HEK293 (cell line): ENCODE results near the gene ATP23.

Source experiments
- CTCF ChIA-PET: fragments of 350-600 bp; formaldehyde crosslinking; extraction: SDS; loops from one replicate; lab custom pipeline; 2021; ENCODE audit warnings: antibody characterized with exemption; lab: Yijun Ruan, JAX
- POLR2A ChIA-PET: fragments of 300-600 bp; formaldehyde crosslinking; extraction: SDS; loops from one replicate; lab custom pipeline; 2020; ENCODE audit warnings: antibody characterized with exemption, inconsistent platforms; lab: Yijun Ruan, JAX
- H3K27ac ChIP-seq: fragments of 200-500 bp; sonication (Bioruptor generic); 2 replicates; pipeline ENCODE4 v1.5.1; 2014; ENCODE audit warnings: low read depth, low read length, control low read depth, inconsistent platforms; ENCODE audit errors: extremely low read depth
- H3K36me3 ChIP-seq, 2 experiments: fragments of 200-500 bp in 1 of 2; sonication (Bioruptor generic) in 1 of 2; 1 replicate in 1 of 2; 2 replicates in 1 of 2; pipeline ENCODE4 v1.5.1; 2014 to 2017; ENCODE audit warnings: inconsistent platforms in 2 of 2, low read length in 2 of 2; ENCODE audit not compliant: control insufficient read depth in 2 of 2, insufficient read depth in 1 of 2
- H3K4me1 ChIP-seq: fragments of 200-500 bp; sonication (Bioruptor generic); 2 replicates; pipeline ENCODE4 v1.5.1; 2014; ENCODE audit warnings: mild to moderate bottlenecking, low read length, inconsistent platforms; ENCODE audit not compliant: control insufficient read depth, insufficient read depth
- H3K4me3 ChIP-seq: 2 replicates; pipeline ENCODE4 v1.5.1; 2011; ENCODE audit warnings: low read depth, mild to moderate bottlenecking, control low read depth, low read length, moderate library complexity
- H3K9me3 ChIP-seq: fragments of 200-500 bp; sonication (Bioruptor generic); 2 replicates; pipeline ENCODE4 v1.5.1; 2014; ENCODE audit warnings: low read depth, low read length, inconsistent platforms; ENCODE audit not compliant: control insufficient read depth, insufficient read depth
- FEZF1 ChIP-seq: fragments of 450-650 bp; formaldehyde crosslinking; IDR thresholded peaks from 2 replicates; pipeline ENCODE4 v1.5.1; 2016; ENCODE audit warnings: missing biosample characterization, missing genetic modification characterization
- KLF8 ChIP-seq: fragments of 450-650 bp; formaldehyde crosslinking; IDR thresholded peaks from 2 replicates; pipeline ENCODE4 v1.5.1; 2016; ENCODE audit warnings: missing biosample characterization, missing genetic modification characterization
- OVOL3 ChIP-seq: fragments of 450-650 bp; formaldehyde crosslinking; IDR thresholded peaks from 2 replicates; pipeline ENCODE4 v1.5.1; 2016; ENCODE audit warnings: missing biosample characterization, missing genetic modification characterization
- ZBTB1 ChIP-seq: fragments of 450-650 bp; formaldehyde crosslinking; IDR thresholded peaks from 2 replicates; pipeline ENCODE4 v1.5.1; 2016; ENCODE audit warnings: missing biosample characterization, missing genetic modification characterization
- ZFP69B ChIP-seq: fragments of 450-650 bp; formaldehyde crosslinking; IDR thresholded peaks from 2 replicates; pipeline ENCODE4 v1.5.1; 2016; ENCODE audit warnings: missing biosample characterization, missing genetic modification characterization
- ZNF138 ChIP-seq: fragments of 450-650 bp; formaldehyde crosslinking; IDR thresholded peaks from 2 replicates; pipeline ENCODE4 v1.5.1; 2016; ENCODE audit warnings: missing biosample characterization, missing genetic modification characterization, borderline replicate concordance
- ZNF266 ChIP-seq: fragments of 450-650 bp; formaldehyde crosslinking; IDR thresholded peaks from 2 replicates; pipeline ENCODE4 v1.5.1; 2016; ENCODE audit warnings: missing biosample characterization, missing genetic modification characterization, low read depth
- ZNF324 ChIP-seq: fragments of 450-650 bp; formaldehyde crosslinking; IDR thresholded peaks from 2 replicates; pipeline ENCODE4 v1.5.1; 2016; ENCODE audit warnings: missing biosample characterization, missing genetic modification characterization
- ZNF335 ChIP-seq: fragments of 450-650 bp; formaldehyde crosslinking; conservative IDR thresholded peaks from 2 replicates; pipeline ENCODE4 v1.5.1; 2016; ENCODE audit warnings: missing biosample characterization, missing genetic modification characterization
- ZNF37A ChIP-seq: fragments of 450-650 bp; IDR thresholded peaks from 2 replicates; pipeline ENCODE4 v1.5.1; 2018; ENCODE audit warnings: missing biosample characterization, missing genetic modification characterization
- ZNF391 ChIP-seq: fragments of 450-650 bp; formaldehyde crosslinking; IDR thresholded peaks from 2 replicates; pipeline ENCODE4 v1.5.1; 2016; ENCODE audit warnings: low read depth, missing biosample characterization, missing genetic modification characterization, borderline replicate concordance
- ZNF521 ChIP-seq: fragments of 450-650 bp; formaldehyde crosslinking; IDR thresholded peaks from 2 replicates; pipeline ENCODE4 v1.5.1; 2017; ENCODE audit warnings: missing biosample characterization, mild to moderate bottlenecking, missing genetic modification characterization
- ZNF530 ChIP-seq: fragments of 450-650 bp; formaldehyde crosslinking; IDR thresholded peaks from 2 replicates; pipeline ENCODE4 v1.5.1; 2016; ENCODE audit warnings: low read depth, missing biosample characterization, missing genetic modification characterization
- ZNF555 ChIP-seq: fragments of 450-650 bp; formaldehyde crosslinking; conservative IDR thresholded peaks from 2 replicates; pipeline ENCODE4 v1.5.1; 2017; ENCODE audit warnings: missing biosample characterization, mild to moderate bottlenecking, missing genetic modification characterization, inconsistent platforms
- ZNF626 ChIP-seq: fragments of 450-650 bp; sonication (Bioruptor Pico); formaldehyde crosslinking; IDR thresholded peaks from 2 replicates; pipeline ENCODE4 v1.5.1; 2018; ENCODE audit warnings: missing biosample characterization, missing genetic modification characterization, inconsistent platforms
- ZNF629 ChIP-seq: fragments of 450-650 bp; formaldehyde crosslinking; IDR thresholded peaks from 2 replicates; pipeline ENCODE4 v1.5.1; 2017; ENCODE audit warnings: missing biosample characterization, missing genetic modification characterization
- ZNF701 ChIP-seq: fragments of 450-650 bp; formaldehyde crosslinking; IDR thresholded peaks from 2 replicates; pipeline ENCODE4 v1.5.1; 2016; ENCODE audit warnings: missing biosample characterization, missing genetic modification characterization
- ZNF776 ChIP-seq: fragments of 450-650 bp; formaldehyde crosslinking; IDR thresholded peaks from 2 replicates; pipeline ENCODE4 v1.5.0; 2017; ENCODE audit warnings: missing biosample characterization, missing genetic modification characterization, borderline replicate concordance
- TF ChIP-seq, protein P1 (sequence below): fragments of 450-650 bp; formaldehyde crosslinking; IDR thresholded peaks from 2 replicates; pipeline ENCODE4 v1.5.1; 2016; ENCODE audit warnings: missing biosample characterization, missing genetic modification characterization
- TF ChIP-seq, protein P2 (sequence below): fragments of 450-650 bp; formaldehyde crosslinking; IDR thresholded peaks from 2 replicates; pipeline ENCODE4 v1.5.1; 2017; ENCODE audit warnings: missing biosample characterization, missing genetic modification characterization
- TF ChIP-seq, protein P3 (sequence below): fragments of 450-650 bp; formaldehyde crosslinking; IDR thresholded peaks from 2 replicates; pipeline ENCODE4 v1.5.1; 2016; ENCODE audit warnings: missing biosample characterization, missing genetic modification characterization
- TF ChIP-seq, protein P4 (sequence below): fragments of 450-650 bp; formaldehyde crosslinking; IDR thresholded peaks from 2 replicates; pipeline ENCODE4 v1.5.1; 2016; ENCODE audit warnings: missing biosample characterization, missing genetic modification characterization
- TF ChIP-seq, protein P5 (sequence below): fragments of 450-650 bp; formaldehyde crosslinking; IDR thresholded peaks from 2 replicates; pipeline ENCODE4 v1.5.1; 2016; ENCODE audit warnings: missing biosample characterization, missing genetic modification characterization
- TF ChIP-seq, protein P6 (sequence below): fragments of 450-650 bp; formaldehyde crosslinking; IDR thresholded peaks from 2 replicates; pipeline ENCODE4 v1.5.1; 2016; ENCODE audit warnings: missing biosample characterization, missing genetic modification characterization

ATP23 gene

DNA sequence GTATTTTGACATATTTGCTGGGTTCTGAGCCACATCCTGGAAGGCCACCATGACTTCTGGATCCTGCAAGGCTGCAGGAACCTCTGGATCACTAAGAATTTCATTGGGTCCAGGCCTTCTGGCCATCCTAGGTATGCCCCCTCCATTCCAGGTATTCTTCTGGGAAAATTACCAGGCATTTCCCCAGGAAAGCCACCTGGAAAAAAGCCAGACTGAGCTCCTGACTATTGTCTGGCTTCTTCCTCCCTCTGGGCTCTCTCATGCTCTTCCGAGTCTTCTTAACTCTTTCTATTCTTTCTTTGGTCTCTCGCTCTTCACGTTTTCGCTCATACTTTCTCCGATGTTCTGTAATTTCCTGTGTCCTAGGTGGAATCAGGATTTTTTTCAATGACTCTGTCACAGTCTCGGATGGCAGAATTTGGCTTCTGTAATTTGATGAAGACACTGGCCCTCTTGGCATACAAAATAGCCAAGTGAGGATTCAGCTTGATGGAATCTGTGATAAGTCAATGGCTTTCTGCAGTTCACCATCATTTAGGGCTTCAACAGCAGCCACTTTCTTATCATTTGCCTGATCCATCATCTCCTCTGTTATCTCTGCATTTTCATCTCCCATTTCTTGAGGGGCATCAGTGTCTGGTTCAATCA, 42.6 kb downstream of the ATP23 start:
- Histone ChIP-seq H3K27ac (no peak overlapping the region), H3K36me3 (no peaks in the 10 kb centered on the region), H3K4me1 (no peaks in the 10 kb centered on the region), H3K4me3 (no peak overlapping the region), H3K9me3 (no peaks in the 10 kb centered on the region)
- CTCF ChIA-PET: interaction anchor here (0.6 to 2.4 kb wide), 7 partner anchors 12 to 1181 kb away, joined by 3 to 9 read pairs (median 4); no protein-coding TSS in a partner anchor
- no peak for TF ChIP-seq ZNF776
- TF ChIP-seq, protein P1, sequence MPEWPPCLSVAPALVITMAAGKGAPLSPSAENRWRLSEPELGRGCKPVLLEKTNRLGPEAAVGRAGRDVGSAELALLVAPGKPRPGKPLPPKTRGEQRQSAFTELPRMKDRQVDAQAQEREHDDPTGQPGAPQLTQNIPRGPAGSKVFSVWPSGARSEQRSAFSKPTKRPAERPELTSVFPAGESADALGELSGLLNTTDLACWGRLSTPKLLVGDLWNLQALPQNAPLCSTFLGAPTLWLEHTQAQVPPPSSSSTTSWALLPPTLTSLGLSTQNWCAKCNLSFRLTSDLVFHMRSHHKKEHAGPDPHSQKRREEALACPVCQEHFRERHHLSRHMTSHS: no peak
- TF ChIP-seq, protein P2, sequence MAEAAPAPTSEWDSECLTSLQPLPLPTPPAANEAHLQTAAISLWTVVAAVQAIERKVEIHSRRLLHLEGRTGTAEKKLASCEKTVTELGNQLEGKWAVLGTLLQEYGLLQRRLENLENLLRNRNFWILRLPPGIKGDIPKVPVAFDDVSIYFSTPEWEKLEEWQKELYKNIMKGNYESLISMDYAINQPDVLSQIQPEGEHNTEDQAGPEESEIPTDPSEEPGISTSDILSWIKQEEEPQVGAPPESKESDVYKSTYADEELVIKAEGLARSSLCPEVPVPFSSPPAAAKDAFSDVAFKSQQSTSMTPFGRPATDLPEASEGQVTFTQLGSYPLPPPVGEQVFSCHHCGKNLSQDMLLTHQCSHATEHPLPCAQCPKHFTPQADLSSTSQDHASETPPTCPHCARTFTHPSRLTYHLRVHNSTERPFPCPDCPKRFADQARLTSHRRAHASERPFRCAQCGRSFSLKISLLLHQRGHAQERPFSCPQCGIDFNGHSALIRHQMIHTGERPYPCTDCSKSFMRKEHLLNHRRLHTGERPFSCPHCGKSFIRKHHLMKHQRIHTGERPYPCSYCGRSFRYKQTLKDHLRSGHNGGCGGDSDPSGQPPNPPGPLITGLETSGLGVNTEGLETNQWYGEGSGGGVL (tag by site-specific recombination): no peak
- TF ChIP-seq ZNF37A (tag by site-specific recombination): no peak
- no peak for TF ChIP-seq ZNF266 (tag by site-specific recombination)
- TF ChIP-seq OVOL3: no peak
- TF ChIP-seq ZNF324 (tag by site-specific recombination): no peak
- no peak for TF ChIP-seq ZNF530 (tag by site-specific recombination)
- no peak for TF ChIP-seq ZNF138 (tag by site-specific recombination)
- TF ChIP-seq, protein P3, sequence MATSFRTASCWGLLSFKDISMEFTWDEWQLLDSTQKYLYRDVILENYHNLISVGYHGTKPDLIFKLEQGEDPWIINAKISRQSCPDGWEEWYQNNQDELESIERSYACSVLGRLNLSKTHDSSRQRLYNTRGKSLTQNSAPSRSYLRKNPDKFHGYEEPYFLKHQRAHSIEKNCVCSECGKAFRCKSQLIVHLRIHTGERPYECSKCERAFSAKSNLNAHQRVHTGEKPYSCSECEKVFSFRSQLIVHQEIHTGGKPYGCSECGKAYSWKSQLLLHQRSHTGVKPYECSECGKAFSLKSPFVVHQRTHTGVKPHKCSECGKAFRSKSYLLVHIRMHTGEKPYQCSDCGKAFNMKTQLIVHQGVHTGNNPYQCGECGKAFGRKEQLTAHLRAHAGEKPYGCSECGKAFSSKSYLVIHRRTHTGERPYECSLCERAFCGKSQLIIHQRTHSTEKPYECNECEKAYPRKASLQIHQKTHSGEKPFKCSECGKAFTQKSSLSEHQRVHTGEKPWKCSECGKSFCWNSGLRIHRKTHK (tag by site-specific recombination): no peak
- no peak for TF ChIP-seq ZNF701 (tag by site-specific recombination)
- TF ChIP-seq ZNF626 (tag by site-specific recombination): no peak
- TF ChIP-seq KLF8 (tag by site-specific recombination): no peak
- POLR2A ChIA-PET: interaction anchor here (0.5 kb wide), 1 partner anchor 1090 kb away, joined by 3 read pairs; no protein-coding TSS in a partner anchor

DNA sequence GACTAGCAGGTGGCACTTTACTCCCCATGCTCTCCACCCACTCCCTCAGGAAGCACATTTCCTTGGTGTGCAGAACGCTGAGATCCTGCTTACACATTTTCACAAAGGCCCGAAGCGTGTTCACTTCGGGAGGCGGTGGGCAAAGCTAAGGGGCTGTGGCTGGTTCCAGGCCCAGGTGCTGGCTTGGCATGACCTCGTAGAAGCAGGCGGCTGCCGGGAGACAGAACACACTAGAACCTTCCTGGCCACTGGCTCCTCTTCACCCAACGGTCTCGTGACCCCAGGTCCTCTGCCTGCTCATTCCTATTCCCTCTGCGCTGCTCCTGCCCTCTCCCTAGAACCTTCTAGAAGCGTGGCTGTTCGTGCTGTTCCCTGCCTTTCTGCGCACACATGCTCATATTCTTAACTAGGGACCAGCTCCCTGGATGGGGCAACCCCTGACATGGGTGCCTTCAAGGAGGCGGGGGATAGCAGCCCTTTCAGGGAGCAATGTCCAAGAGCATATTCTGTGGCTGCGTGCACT, 43.3 kb downstream of the ATP23 start:
- no peak overlapping the region for H3K4me3 ChIP-seq
- ChIA-PET POLR2A (no interaction called here), CTCF (interaction anchor here (0.6 to 2.4 kb wide), 4 partner anchors 219 to 1166 kb away, joined by 3 to 9 read pairs (median 4); no protein-coding TSS in a partner anchor)
- H3K36me3 ChIP-seq: no peaks in the 10 kb centered on the region
- H3K9me3 ChIP-seq: no peaks in the 10 kb centered on the region
- no peak overlapping the region for H3K27ac ChIP-seq
- H3K4me1 ChIP-seq: no peaks in the 10 kb centered on the region
- no peak for TF ChIP-seq ZNF629 (tag by site-specific recombination)
- TF ChIP-seq ZFP69B (tag by site-specific recombination): no peak
- no peak for TF ChIP-seq ZNF555 (tag by site-specific recombination)
- TF ChIP-seq ZBTB1 (tag by site-specific recombination): no peak
- no peak for TF ChIP-seq FEZF1 (tag by site-specific recombination)
- no peak for TF ChIP-seq ZNF335 (tag by site-specific recombination)
- TF ChIP-seq ZNF521 (tag by site-specific recombination): no peak
- TF ChIP-seq OVOL3: no peak
- no peak for TF ChIP-seq ZNF391
- TF ChIP-seq, protein P4, sequence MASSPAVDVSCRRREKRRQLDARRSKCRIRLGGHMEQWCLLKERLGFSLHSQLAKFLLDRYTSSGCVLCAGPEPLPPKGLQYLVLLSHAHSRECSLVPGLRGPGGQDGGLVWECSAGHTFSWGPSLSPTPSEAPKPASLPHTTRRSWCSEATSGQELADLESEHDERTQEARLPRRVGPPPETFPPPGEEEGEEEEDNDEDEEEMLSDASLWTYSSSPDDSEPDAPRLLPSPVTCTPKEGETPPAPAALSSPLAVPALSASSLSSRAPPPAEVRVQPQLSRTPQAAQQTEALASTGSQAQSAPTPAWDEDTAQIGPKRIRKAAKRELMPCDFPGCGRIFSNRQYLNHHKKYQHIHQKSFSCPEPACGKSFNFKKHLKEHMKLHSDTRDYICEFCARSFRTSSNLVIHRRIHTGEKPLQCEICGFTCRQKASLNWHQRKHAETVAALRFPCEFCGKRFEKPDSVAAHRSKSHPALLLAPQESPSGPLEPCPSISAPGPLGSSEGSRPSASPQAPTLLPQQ (tag by site-specific recombination): no peak
- TF ChIP-seq, protein P5, sequence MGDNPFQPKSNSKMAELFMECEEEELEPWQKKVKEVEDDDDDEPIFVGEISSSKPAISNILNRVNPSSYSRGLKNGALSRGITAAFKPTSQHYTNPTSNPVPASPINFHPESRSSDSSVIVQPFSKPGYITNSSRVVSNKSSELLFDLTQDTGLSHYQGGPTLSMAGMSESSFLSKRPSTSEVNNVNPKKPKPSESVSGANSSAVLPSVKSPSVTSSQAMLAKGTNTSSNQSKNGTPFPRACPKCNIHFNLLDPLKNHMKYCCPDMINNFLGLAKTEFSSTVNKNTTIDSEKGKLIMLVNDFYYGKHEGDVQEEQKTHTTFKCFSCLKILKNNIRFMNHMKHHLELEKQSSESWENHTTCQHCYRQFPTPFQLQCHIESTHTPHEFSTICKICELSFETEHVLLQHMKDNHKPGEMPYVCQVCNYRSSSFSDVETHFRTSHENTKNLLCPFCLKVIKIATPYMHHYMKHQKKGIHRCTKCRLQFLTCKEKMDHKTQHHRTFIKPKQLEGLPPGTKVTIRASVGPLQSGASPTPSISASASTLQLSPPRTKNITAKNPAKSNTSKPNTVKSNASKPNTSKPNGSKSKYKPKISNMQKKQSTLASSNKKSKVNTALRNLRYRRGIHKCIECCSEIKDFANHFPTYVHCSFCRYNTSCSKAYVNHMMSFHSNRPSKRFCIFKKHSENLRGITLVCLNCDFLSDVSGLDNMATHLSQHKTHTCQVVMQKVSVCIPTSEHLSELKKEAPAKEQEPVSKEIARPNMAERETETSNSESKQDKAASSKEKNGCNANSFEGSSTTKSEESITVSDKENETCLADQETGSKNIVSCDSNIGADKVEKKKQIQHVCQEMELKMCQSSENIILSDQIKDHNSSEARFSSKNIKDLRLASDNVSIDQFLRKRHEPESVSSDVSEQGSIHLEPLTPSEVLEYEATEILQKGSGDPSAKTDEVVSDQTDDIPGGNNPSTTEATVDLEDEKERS (tag by site-specific recombination): no peak
- TF ChIP-seq, protein P6, sequence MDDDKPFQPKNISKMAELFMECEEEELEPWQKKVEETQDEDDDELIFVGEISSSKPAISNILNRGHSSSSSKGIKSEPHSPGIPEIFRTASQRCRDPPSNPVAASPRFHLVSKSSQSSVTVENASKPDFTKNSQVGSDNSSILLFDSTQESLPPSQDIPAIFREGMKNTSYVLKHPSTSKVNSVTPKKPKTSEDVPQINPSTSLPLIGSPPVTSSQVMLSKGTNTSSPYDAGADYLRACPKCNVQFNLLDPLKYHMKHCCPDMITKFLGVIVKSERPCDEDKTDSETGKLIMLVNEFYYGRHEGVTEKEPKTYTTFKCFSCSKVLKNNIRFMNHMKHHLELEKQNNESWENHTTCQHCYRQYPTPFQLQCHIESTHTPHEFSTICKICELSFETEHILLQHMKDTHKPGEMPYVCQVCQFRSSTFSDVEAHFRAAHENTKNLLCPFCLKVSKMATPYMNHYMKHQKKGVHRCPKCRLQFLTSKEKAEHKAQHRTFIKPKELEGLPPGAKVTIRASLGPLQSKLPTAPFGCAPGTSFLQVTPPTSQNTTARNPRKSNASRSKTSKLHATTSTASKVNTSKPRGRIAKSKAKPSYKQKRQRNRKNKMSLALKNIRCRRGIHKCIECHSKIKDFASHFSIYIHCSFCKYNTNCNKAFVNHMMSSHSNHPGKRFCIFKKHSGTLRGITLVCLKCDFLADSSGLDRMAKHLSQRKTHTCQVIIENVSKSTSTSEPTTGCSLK (tag by site-specific recombination): no peak
